NOMO-1 (cell line): Measurements from ENCODE around the gene DDX49.
"Not testable (repeated sequence)": the region's sequence is repeated elsewhere in the genome, so short reads cannot be mapped to it uniquely, and the experiment has no call there.

Source experiments
- DNase-seq, 2 experiments: peaks; one replicate each; lab custom pipeline; 2025; ENCODE audit not compliant: unreplicated experiment in 2 of 2; lab: John Stamatoyannopoulos, UW

Gene DDX49

GRCh38 chr19:18895038-18895823 is 24.3 kb upstream of the DDX49 start:
- DNase-seq: peak; percentile 44 to 49

GRCh38 chr19:18895824-18896341 is 23.6 kb upstream of the DDX49 start, which contains the start of gene CERS1:
Gene CERS1, minus strand, starts transcription at chr19:18896158. Its CDS starts 86 bp downstream, at chr19:18896072.
- DNase-seq: peak in 1 of 2 experiments; percentile 11

GRCh38 chr19:18896421-18896841 is 23.1 kb upstream of the DDX49 start:
- DNase-seq: no peak

- DNase-seq: no peak
Measured at GRCh38 chr19:18897094-18898029, 22.2 kb upstream of the DDX49 start.

- DNase-seq: no peak
Measured at GRCh38 chr19:18898081-18898606, 21.4 kb upstream of the DDX49 start.

GRCh38 chr19:18898607-18899408 is 20.7 kb upstream of the DDX49 start:
- DNase-seq: no peak

GRCh38 chr19:18899624-18900560 is 19.6 kb upstream of the DDX49 start:
- DNase-seq: no peak

- DNase-seq: no peak
Measured at GRCh38 chr19:18900700-18901481, 18.6 kb upstream of the DDX49 start.

GRCh38 chr19:18901491-18901890 is 18.0 kb upstream of the DDX49 start:
- no peak for DNase-seq

GRCh38 chr19:18902519-18902918 is 17.0 kb upstream of the DDX49 start:
- DNase-seq: not testable (repeated sequence)

- DNase-seq: no peak
Measured at GRCh38 chr19:18903156-18904037, 16.1 kb upstream of the DDX49 start.

- DNase-seq: no peak
Measured at GRCh38 chr19:18904334-18905057, 15.0 kb upstream of the DDX49 start.

- no peak for DNase-seq
Measured at GRCh38 chr19:18905058-18905456, 14.5 kb upstream of the DDX49 start.

- DNase-seq: no peak
Measured at GRCh38 chr19:18905513-18906236, 13.8 kb upstream of the DDX49 start.

- DNase-seq: no peak
Measured at GRCh38 chr19:18906605-18907519, 12.7 kb upstream of the DDX49 start.
